Activated naive CD8-positive, alpha-beta T cell treated with anti-CD3 and anti-CD28 coated beads, Interleukin-2, amount 50 U/mL, for 24 hours (primary cell): ENCODE results near the gene RPS6KA1.
A peak's percentile ranks its signal among the peaks of the same experiment; 100 is the strongest.

Experiments
- ATAC-seq: fragments of 150-1000 bp; cut with Tn5 transposase; one replicate; pipeline ENCODE4 v1.10.0; 2021
- DNase-seq: peaks from one replicate; pipeline ENCODE4 v3.0.0; 2021
- H3K27ac Mint-ChIP-seq: one replicate; pipeline ENCODE4 v1.8.0; 2021; ENCODE audit warnings: mild to moderate bottlenecking, mixed read lengths
- H3K27me3 Mint-ChIP-seq: one replicate; pipeline ENCODE4 v1.8.0; 2021; ENCODE audit warnings: mixed read lengths
- H3K36me3 Mint-ChIP-seq: one replicate; pipeline ENCODE4 v1.8.0; 2021; ENCODE audit warnings: low read depth, mixed read lengths
- H3K4me1 Mint-ChIP-seq: one replicate; pipeline ENCODE4 v1.8.0; 2021; ENCODE audit warnings: mixed read lengths
- H3K4me3 Mint-ChIP-seq: one replicate; pipeline ENCODE4 v1.8.0; 2021; ENCODE audit warnings: mild to moderate bottlenecking, moderate library complexity, mixed read lengths
- H3K9me3 Mint-ChIP-seq: one replicate; pipeline ENCODE4 v1.8.0; 2021; ENCODE audit warnings: mixed read lengths

RPS6KA1 gene

GRCh38 chr1:26555550-26555981, 26.0 kb downstream of the RPS6KA1 start:
- ATAC-seq = peak; percentile 26
- H3K36me3 Mint-ChIP-seq = peaks cover 59% of the 10 kb centered on the region
- H3K27me3 Mint-ChIP-seq = no peaks in the 10 kb centered on the region
- H3K27ac Mint-ChIP-seq = peak overlapping the region; percentile 83
- H3K4me3 Mint-ChIP-seq = no peak overlapping the region
- DNase-seq = no peak
- peaks cover 56% of the 10 kb centered on the region for H3K4me1 Mint-ChIP-seq
- H3K9me3 Mint-ChIP-seq = no peaks in the 10 kb centered on the region

- H3K36me3 Mint-ChIP-seq = peaks cover 65% of the 10 kb centered on the region
- DNase-seq = no peak
- no peak overlapping the region for H3K4me3 Mint-ChIP-seq
- no peak for ATAC-seq
- H3K9me3 Mint-ChIP-seq = no peaks in the 10 kb centered on the region
- peaks cover 55% of the 10 kb centered on the region for H3K4me1 Mint-ChIP-seq
- peak overlapping the region; percentile 83 for H3K27ac Mint-ChIP-seq
- H3K27me3 Mint-ChIP-seq = no peaks in the 10 kb centered on the region
Observed at GRCh38 chr1:26556111-26556510, 26.6 kb downstream of the RPS6KA1 start.

GRCh38 chr1:26557008-26557407, 27.4 kb downstream of the RPS6KA1 start:
- H3K27me3 Mint-ChIP-seq = no peaks in the 10 kb centered on the region
- ATAC-seq (no peak), DNase-seq (no peak)
- no peaks in the 10 kb centered on the region for H3K9me3 Mint-ChIP-seq
- H3K4me1 Mint-ChIP-seq = peaks cover 52% of the 10 kb centered on the region
- H3K4me3 Mint-ChIP-seq = no peak overlapping the region
- peaks cover 67% of the 10 kb centered on the region for H3K36me3 Mint-ChIP-seq
- peak overlapping the region; percentile 54 for H3K27ac Mint-ChIP-seq

- H3K27me3 Mint-ChIP-seq = no peaks in the 10 kb centered on the region
- peaks cover 68% of the 10 kb centered on the region for H3K36me3 Mint-ChIP-seq
- no peak overlapping the region for H3K27ac Mint-ChIP-seq
- H3K9me3 Mint-ChIP-seq = no peaks in the 10 kb centered on the region
- no peak overlapping the region for H3K4me3 Mint-ChIP-seq
- peaks cover 47% of the 10 kb centered on the region for H3K4me1 Mint-ChIP-seq
- DNase-seq (no peak), ATAC-seq (no peak)
Observed at GRCh38 chr1:26558685-26559048, 29.1 kb downstream of the RPS6KA1 start.

GRCh38 chr1:26560403-26560780, 30.8 kb downstream of the RPS6KA1 start:
- H3K36me3 Mint-ChIP-seq = peaks cover 68% of the 10 kb centered on the region
- H3K27ac Mint-ChIP-seq = no peak overlapping the region
- no peaks in the 10 kb centered on the region for H3K27me3 Mint-ChIP-seq
- H3K4me1 Mint-ChIP-seq = peaks cover 38% of the 10 kb centered on the region
- no peaks in the 10 kb centered on the region for H3K9me3 Mint-ChIP-seq
- no peak overlapping the region for H3K4me3 Mint-ChIP-seq
- ATAC-seq (no peak), DNase-seq (no peak)

GRCh38 chr1:26570287-26570686, 40.7 kb downstream of the RPS6KA1 start:
- peak overlapping the region; percentile 81 for H3K27ac Mint-ChIP-seq
- peak; percentile 60 for ATAC-seq
- H3K4me3 Mint-ChIP-seq = no peak overlapping the region
- no peak for DNase-seq
- peaks cover 65% of the 10 kb centered on the region for H3K36me3 Mint-ChIP-seq
- peaks cover 40% of the 10 kb centered on the region for H3K4me1 Mint-ChIP-seq
- H3K9me3 Mint-ChIP-seq = no peaks in the 10 kb centered on the region
- no peaks in the 10 kb centered on the region for H3K27me3 Mint-ChIP-seq

GRCh38 chr1:26571381-26571780, 41.8 kb downstream of the RPS6KA1 start:
- H3K36me3 Mint-ChIP-seq = peaks cover 69% of the 10 kb centered on the region
- ATAC-seq (no peak), DNase-seq (no peak)
- peaks cover 50% of the 10 kb centered on the region for H3K4me1 Mint-ChIP-seq
- no peak overlapping the region for H3K4me3 Mint-ChIP-seq
- no peaks in the 10 kb centered on the region for H3K9me3 Mint-ChIP-seq
- H3K27me3 Mint-ChIP-seq = no peaks in the 10 kb centered on the region
- peak overlapping the region; percentile 49 for H3K27ac Mint-ChIP-seq

GRCh38 chr1:26574018-26574417, 44.5 kb downstream of the RPS6KA1 start:
- H3K27ac Mint-ChIP-seq = no peak overlapping the region
- H3K36me3 Mint-ChIP-seq = peaks cover 53% of the 10 kb centered on the region

GRCh38 chr1:26574719-26575251, 45.2 kb downstream of the RPS6KA1 start:
- Mint-ChIP-seq H3K36me3 (peaks cover 45% of the 10 kb centered on the region), H3K4me3 (no peak overlapping the region), H3K4me1 (peaks cover 66% of the 10 kb centered on the region), H3K27me3 (no peaks in the 10 kb centered on the region), H3K9me3 (no peaks in the 10 kb centered on the region), H3K27ac (peak overlapping the region; percentile 78)
- ATAC-seq = no peak
- DNase-seq = peak; percentile 52

More at GRCh38 chr1:26574018-26574417, 44.5 kb downstream of the RPS6KA1 start:
- no peak for ATAC-seq
- DNase-seq = no peak
- Mint-ChIP-seq H3K27me3 (no peaks in the 10 kb centered on the region), H3K9me3 (no peaks in the 10 kb centered on the region), H3K4me3 (no peak overlapping the region), H3K4me1 (peaks cover 66% of the 10 kb centered on the region)

- no peak overlapping the region for H3K4me3 Mint-ChIP-seq
- H3K27me3 Mint-ChIP-seq = no peaks in the 10 kb centered on the region
- H3K36me3 Mint-ChIP-seq = peaks cover 40% of the 10 kb centered on the region
- H3K9me3 Mint-ChIP-seq = no peaks in the 10 kb centered on the region
- peak overlapping the region; percentile 78 for H3K27ac Mint-ChIP-seq
- peaks cover 65% of the 10 kb centered on the region for H3K4me1 Mint-ChIP-seq
- DNase-seq = no peak
- no peak for ATAC-seq
Observed at GRCh38 chr1:26575348-26575747, 45.8 kb downstream of the RPS6KA1 start.

- no peaks in the 10 kb centered on the region for H3K9me3 Mint-ChIP-seq
- peaks cover 1% of the 10 kb centered on the region for H3K27me3 Mint-ChIP-seq
- DNase-seq (no peak), ATAC-seq (no peak)
- H3K4me1 Mint-ChIP-seq = peaks cover 89% of the 10 kb centered on the region
- H3K36me3 Mint-ChIP-seq = peaks cover 27% of the 10 kb centered on the region
- H3K4me3 Mint-ChIP-seq = peak overlapping the region; percentile 55
- H3K27ac Mint-ChIP-seq = peak overlapping the region; percentile 95
Observed at GRCh38 chr1:26578167-26578566, 48.6 kb downstream of the RPS6KA1 start.

GRCh38 chr1:26579681-26580111, 50.1 kb downstream of the RPS6KA1 start:
- DNase-seq = no peak
- Mint-ChIP-seq H3K4me1 (peaks cover 88% of the 10 kb centered on the region), H3K27me3 (peaks cover 1% of the 10 kb centered on the region), H3K27ac (peak overlapping the region; percentile 94), H3K4me3 (peak overlapping the region; percentile 42), H3K9me3 (no peaks in the 10 kb centered on the region), H3K36me3 (peaks cover 17% of the 10 kb centered on the region)
- ATAC-seq = peak; percentile 26

GRCh38 chr1:26580116-26580515, 50.6 kb downstream of the RPS6KA1 start:
- Mint-ChIP-seq H3K4me1 (peaks cover 87% of the 10 kb centered on the region), H3K4me3 (peak overlapping the region; percentile 42), H3K27ac (peak overlapping the region; percentile 94), H3K36me3 (peaks cover 13% of the 10 kb centered on the region), H3K9me3 (no peaks in the 10 kb centered on the region), H3K27me3 (peaks cover 1% of the 10 kb centered on the region)
- peak; percentile 54 for DNase-seq
- ATAC-seq = peak; percentile 41

- Mint-ChIP-seq H3K9me3 (no peaks in the 10 kb centered on the region), H3K36me3 (peaks cover 4% of the 10 kb centered on the region), H3K27ac (peak overlapping the region; percentile 94), H3K4me3 (peak overlapping the region; percentile 68), H3K27me3 (peaks cover 1% of the 10 kb centered on the region), H3K4me1 (peaks cover 78% of the 10 kb centered on the region)
- ATAC-seq = peak; percentile 11
- DNase-seq = no peak
Observed at GRCh38 chr1:26581287-26581651, 51.7 kb downstream of the RPS6KA1 start.

GRCh38 chr1:26582053-26582835, 52.7 kb downstream of the RPS6KA1 start:
- peak overlapping the region; percentile 69 for H3K4me3 Mint-ChIP-seq
- H3K4me1 Mint-ChIP-seq = peaks cover 72% of the 10 kb centered on the region
- H3K27me3 Mint-ChIP-seq = peaks cover 1% of the 10 kb centered on the region
- peaks cover 3% of the 10 kb centered on the region for H3K36me3 Mint-ChIP-seq
- ATAC-seq = no peak
- DNase-seq = no peak
- H3K9me3 Mint-ChIP-seq = no peaks in the 10 kb centered on the region
- H3K27ac Mint-ChIP-seq = peak overlapping the region; percentile 94
